Embryonic facial prominence (tissue), 1 donor: ENCODE results near the gene TBC1D19.

Experiments used
- DNase-seq: peaks from one replicate; pipeline ENCODE4 v3.0.0-alpha.2; 2016; ENCODE audit errors: extremely low spot score

The TBC1D19 gene

DNA sequence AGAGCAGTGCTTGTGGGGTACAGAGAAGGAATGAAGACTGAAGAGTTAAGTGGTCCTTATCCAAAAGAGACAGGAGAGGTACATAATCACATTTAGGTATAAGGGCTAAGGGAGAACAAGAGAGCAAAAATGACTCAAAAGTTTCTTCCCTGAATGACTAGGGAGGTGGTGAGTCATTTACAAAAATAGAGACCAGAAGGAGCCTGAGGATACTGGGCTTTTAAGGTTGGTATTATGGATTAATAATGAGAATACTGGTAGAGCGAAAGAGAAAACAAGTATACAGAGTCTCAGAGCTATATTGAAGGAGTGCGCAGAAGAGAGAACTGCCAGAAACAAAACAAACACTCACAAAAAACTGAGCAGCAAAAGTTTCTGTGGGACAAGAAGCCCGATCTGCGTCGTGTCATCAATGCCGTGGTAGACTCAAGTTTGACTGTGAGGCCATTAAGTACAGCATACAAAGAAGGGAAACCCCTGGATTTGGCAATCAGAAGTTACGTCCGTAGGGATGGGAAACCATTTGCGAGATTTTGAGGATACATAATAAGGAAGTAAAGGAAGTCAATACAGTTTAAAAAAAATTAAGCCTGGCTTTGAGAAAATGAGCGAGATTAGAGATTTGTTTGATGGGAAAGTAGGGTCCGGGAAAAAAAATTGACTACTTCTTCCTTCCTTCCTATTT lies 147.6 kb downstream of the TBC1D19 start:
- no peak for DNase-seq

DNA sequence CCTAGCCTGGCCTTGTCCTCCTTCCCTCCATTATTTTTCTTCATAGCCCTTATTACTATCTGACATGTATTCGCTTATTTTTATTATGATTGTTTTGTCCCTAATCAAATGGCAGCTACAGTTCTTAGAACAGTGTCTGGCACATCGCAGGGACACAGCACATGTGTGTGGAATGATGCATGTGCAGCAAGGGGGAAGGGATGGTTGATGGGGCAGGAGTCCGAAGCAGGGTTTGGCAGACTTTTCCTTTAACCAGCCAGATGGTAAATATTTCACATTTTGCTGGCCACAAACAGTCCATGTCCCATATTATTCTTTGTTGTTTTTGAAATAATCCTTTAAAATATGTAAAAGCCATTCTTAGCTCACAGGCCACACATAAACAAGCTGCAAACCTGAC lies 148.5 kb downstream of the TBC1D19 start:
- no peak for DNase-seq

DNA sequence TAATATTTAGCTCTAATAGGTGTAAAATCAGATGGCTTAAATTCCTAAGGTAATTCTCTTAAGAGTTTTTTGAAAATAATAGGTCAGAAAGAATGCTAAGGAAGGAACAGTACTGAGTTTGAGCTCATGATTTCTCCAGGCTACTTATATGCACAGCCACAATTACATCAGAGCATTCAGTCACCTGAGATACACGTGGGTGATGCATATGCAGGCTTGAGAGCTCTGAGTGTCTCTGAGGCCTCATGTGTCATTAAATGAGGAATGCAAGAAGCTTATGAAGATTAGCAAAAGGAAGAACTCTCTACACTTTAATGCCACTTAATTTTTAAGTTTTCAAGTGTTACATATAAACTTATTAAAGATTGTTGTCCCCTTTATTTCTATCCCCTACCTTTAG lies 152.7 kb downstream of the TBC1D19 start:
- no peak for DNase-seq

GRCh38 chr4:26737385-26737784 lies 153.5 kb downstream of the TBC1D19 start:
- no peak for DNase-seq

- peak; percentile 9 for DNase-seq
These were observed 157.6 kb downstream of the TBC1D19 start for GRCh38 chr4:26741491-26741871.

DNA sequence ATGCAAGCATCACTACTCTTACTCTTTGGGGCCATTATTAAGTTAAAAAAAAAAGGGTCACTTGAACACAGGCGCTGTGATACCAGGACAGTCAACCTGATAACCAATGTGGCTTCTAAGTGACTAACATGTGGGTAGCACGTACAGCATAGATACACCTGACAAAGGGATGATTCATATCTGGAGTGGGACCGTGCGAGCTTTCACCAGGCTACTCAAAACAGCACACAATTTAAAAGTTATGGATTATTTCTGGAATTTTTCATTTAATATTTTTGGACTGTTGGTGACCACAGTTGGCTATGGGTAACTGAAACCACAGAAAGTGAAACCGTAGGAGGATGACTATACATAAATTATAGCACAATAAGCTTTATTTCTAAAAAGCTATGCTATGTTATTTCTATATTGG lies 162.9 kb downstream of the TBC1D19 start:
- DNase-seq: no peak

DNA sequence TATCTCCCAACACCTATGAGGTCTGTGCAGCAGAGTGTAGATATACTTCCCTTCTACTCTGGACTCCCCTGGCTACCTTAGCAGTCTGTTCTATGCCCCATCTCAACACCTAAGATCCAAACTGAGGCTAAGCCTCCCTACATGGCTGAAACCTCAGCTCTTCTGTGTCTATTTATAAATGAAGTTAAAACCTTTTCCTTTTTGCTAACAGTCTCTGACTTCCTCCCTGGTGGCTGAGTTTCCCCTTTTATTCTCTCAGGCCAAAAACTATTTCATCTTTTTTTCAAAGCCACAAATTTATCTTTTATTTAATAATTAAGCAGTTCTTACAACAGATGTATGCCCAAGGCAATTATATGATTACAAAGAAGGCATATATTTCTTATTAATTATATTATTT lies 164.9 kb downstream of the TBC1D19 start:
- no peak for DNase-seq

- DNase-seq: no peak
These were observed 166.0 kb downstream of the TBC1D19 start for GRCh38 chr4:26749867-26750266.

DNA sequence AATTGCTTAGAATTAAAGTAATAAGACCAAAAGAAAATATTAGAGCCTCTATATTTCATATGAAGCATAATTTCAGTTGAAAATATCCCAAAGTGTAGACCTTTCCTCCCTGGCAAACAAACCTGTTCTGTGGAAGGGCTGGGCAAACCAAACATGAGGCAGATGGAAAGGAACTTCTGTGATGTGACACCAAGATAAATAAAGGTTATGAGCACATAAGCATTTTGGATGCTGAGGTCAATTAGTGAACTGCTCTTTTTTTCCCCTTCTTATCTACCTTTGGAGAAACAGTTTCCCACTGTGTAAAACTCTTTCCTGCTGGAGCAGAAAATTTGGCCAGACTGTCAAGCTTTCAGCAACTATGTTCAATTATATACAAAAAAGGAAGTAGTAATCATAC lies 167.1 kb downstream of the TBC1D19 start:
- DNase-seq: no peak

GRCh38 chr4:26751838-26752237 lies 168.0 kb downstream of the TBC1D19 start:
- no peak for DNase-seq

DNA sequence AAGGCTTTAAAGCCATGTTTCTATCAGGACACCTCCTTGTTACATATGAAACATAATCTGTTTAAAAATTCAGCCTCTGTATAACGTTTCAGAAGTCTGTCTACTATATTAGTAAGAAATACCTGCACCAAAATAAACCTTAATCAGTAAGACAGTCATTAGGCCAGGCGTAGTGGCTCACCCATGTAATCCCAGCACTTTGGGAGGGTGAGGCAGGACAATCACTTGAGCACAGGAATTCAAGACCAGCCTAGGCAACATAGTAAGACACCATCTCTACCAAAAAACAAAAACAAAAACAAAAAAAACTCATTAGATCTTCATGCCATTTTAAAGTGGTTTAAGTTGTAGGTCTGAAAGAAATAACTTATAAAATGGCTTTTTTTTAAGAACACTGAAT lies 169.3 kb downstream of the TBC1D19 start:
- DNase-seq: no peak

- DNase-seq: peak; percentile 15
These were observed 169.7 kb downstream of the TBC1D19 start for GRCh38 chr4:26753617-26754016.

- no peak for DNase-seq
These were observed 173.9 kb downstream of the TBC1D19 start for GRCh38 chr4:26757751-26758150.

GRCh38 chr4:26758899-26759298 lies 175.0 kb downstream of the TBC1D19 start:
- no peak for DNase-seq

- DNase-seq: no peak
These were observed 178.8 kb downstream of the TBC1D19 start for GRCh38 chr4:26762650-26763049.

DNA sequence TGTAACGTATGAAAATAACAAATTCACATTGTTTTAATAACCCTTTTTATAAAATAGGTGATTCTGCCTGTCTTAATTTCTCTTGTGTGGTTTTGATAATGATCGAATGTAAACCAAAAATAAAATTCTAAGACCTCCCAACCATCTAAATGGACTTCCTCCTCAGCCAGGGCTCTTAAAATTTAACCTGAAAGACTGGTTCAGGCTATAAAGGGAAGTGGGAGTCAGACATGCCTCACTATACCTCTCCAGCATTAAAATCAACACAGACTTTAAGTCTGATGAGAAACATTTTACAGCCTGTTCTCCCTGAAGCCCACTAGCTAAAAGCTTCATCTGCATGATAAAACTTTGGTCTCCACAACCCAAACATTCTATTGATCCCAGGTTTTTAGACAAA lies 179.2 kb downstream of the TBC1D19 start:
- DNase-seq: no peak

- DNase-seq: no peak
These were observed 179.8 kb downstream of the TBC1D19 start for GRCh38 chr4:26763648-26764047.

DNA sequence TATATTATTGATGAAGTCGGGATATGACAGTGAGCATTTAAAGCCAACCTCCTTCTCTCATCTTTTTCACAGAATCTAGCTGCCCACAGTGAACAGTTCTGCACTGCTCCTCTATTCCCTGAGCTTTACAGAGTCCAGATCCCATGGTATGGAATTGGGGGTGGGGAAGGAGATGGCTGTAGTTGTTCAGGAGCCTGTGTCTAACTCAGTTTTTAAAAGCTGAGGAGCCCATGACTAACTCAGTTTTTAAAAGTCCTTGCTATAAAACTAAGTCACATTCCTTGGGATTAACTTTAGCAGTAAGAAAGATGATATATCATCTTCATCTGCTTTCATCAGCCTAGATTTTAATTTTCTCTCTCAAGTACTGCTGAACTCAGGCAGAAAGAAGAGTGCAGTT lies 180.3 kb downstream of the TBC1D19 start:
- DNase-seq: no peak

DNA sequence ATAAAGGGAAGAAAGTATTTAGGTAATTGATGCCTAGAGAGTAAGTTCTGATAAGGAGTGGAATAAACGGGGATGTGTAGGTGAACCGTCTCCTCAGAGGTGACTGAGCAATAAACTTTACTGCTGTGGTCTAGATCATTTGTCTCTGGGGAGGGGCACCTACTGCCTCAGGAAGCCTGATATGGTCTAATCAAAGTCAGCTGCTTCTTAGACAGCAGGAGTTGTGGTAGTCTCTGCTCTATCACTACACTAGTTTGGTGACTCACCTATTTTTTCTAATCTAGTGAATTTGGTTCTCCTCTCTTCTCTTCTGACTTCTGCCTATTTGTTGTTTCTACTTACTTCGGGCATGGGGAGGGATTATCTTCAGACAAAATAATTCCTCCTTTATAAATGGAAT lies 181.6 kb downstream of the TBC1D19 start:
- no peak for DNase-seq

DNA sequence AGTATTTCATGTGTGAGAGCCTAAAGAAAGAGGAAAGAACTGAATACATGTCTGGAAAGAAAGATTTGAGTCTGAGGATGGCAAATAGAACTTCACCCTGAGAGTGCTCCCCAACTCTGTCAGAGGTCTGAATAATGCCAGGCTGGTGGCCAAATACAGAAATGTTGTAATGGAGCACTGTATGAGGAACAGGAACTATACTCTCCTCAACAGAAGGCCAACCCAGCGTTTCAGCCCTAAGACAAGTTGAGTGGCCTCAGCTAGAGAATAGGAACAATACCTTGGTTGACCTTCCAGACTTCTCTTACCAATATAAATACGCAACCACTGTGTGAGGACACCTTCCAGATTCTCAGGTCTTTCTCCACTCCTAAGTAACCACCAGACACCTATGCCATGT lies 182.3 kb downstream of the TBC1D19 start:
- DNase-seq: no peak

DNA sequence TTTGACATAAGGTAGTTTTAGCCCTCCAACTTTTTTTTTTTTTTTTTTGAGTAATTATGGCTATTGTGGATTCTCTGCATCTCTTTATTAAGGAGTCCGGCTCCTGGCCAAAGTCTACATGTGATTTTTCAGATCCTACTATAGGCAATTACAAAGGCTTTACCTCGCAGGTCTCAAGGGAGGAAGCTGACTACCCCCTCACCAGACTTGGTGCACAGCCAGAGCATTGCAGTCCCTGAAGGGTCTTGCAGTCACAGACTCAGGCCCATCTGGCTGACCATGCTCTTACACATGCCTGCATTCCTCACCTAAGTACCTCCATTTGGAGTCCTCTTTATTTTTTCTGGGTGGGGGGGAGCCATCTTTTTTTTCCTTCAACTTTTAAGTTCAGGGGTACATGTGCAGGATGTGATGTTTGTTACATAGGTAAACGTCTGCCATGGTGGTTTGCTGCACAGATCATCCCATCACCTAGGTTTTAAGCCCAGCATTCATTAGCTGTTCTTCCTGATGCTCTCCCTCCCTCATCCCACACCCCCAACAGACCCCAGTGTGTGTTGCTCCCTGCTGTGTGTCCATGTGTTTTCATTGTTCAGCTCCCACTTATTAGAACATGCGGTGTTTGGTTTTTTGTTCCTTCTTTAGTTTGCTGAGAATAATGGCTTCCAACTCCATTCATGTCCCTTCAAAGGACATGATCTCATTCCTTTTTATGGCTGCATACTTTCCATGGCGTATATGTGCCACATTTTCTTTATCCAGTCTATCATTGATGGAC lies 188.4 kb downstream of the TBC1D19 start:
- DNase-seq: no peak

DNA sequence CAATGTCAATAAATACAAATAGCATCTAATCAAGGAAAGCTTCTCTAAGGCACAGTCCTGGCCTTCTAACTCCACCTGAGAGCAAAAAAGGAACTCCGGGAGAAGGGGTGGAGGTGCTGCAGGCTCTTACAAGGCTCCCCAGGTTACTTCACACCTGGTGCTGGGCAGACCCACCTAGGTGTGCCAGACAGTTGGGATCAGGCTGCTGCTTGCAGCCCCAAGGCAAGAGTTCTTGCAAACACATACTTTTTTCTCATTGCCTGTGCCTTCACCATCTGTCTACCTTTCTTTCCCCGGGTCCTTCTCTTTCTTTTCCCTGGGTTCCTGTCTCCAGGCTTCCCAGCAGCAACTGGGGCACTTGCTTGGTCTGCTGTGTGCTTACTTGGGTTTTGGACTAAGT lies 195.3 kb downstream of the TBC1D19 start:
- DNase-seq: no peak

DNA sequence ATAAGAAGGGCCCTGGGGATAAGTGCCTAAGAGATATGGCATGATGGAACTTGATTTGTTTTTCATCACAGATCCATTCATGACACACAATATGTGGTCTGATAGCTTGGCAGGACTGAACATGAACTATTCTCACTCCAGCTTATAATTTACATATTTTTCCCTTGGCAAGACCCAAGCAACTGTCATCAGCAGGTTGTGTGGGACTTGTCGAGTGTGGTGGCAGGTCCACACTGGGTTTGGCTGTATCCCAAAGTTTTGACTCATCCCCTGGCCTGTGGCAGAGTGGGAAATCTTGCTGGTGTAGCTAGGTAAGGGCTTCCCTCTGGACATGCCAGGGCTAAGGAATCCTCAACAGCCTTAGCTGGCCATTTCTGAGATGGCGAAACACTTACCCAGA lies 195.8 kb downstream of the TBC1D19 start:
- no peak for DNase-seq

DNA sequence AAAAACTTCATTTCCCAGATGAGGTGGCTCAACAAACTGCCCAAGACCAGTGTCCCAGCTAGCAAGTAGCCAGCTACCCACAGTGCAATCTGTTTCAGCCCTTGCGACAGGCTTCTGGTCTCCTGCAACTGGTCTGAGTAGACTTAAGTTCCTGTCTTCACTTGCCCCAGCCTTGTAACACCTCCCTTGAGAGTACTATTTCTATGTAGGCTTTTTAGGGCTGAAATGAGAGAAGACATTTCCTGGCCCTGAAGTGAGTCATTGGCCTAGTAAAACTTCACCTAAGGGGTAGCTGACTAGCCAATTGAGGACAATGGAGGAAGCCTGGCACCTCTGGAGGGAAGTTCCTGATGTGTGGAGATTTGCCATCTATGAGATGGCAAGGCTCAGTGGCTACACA lies 196.7 kb downstream of the TBC1D19 start:
- DNase-seq: no peak
